GM23338 (cell line): Measurements from ENCODE around the gene GRK5. TPM values are rescaled to one million over a fixed set of nuclear protein-coding genes. Genes with fewer than 3 reads are reported as not detected.

Source experiments
- ATAC-seq: fragments of 200-7000 bp; cut with Tn5 transposase; 3 replicates; pipeline ENCODE4 v1.9.1; 2020
- DNase-seq: peaks from one replicate; pipeline ENCODE4 v3.0.0-alpha.2; 2015; ENCODE audit warnings: low spot score
- H2AFZ ChIP-seq: fragments of 200-600 bp; sonication (generic); 2 replicates; pipeline ENCODE4 v1.8.0; 2016; ENCODE audit warnings: antibody characterized with exemption, mild to moderate bottlenecking, moderate library complexity
- H3F3A ChIP-seq: fragments of 200-600 bp; sonication (generic); replicated peaks from 2 replicates; pipeline ENCODE4 v1.8.0; 2017; ENCODE audit warnings: antibody characterized with exemption, mixed run types, low read depth
- H3K27ac ChIP-seq: fragments of 200-600 bp; sonication (generic); 2 replicates; pipeline ENCODE4 v1.6.1; 2016; ENCODE audit warnings: low read depth
- H3K27me3 ChIP-seq: fragments of 200-600 bp; sonication (generic); 2 replicates; pipeline ENCODE4 v1.8.0; 2016; ENCODE audit warnings: mild to moderate bottlenecking, mixed run types, moderate library complexity; ENCODE audit not compliant: insufficient read depth
- H3K36me3 ChIP-seq: fragments of 200-600 bp; sonication (generic); 2 replicates; pipeline ENCODE4 v1.8.0; 2016; ENCODE audit warnings: mild to moderate bottlenecking; ENCODE audit not compliant: insufficient read depth
- H3K4me1 ChIP-seq: fragments of 200-600 bp; sonication (generic); 2 replicates; pipeline ENCODE4 v1.8.0; 2016; ENCODE audit warnings: mild to moderate bottlenecking, moderate library complexity; ENCODE audit not compliant: insufficient read depth
- H3K4me2 ChIP-seq: fragments of 200-600 bp; sonication (generic); 2 replicates; pipeline ENCODE4 v1.7.1; 2017; ENCODE audit warnings: mixed run types
- H3K4me3 ChIP-seq: fragments of 200-600 bp; sonication (generic); 2 replicates; pipeline ENCODE4 v1.6.1; 2016; ENCODE audit warnings: mixed run types
- H3K79me2 ChIP-seq: fragments of 200-600 bp; sonication (generic); replicated peaks from 2 replicates; pipeline ENCODE4 v1.8.0; 2017; ENCODE audit warnings: mild to moderate bottlenecking; ENCODE audit not compliant: insufficient read depth
- H3K9me2 ChIP-seq: fragments of 200-600 bp; sonication (generic); 2 replicates; pipeline ENCODE4 v1.8.0; 2017; ENCODE audit not compliant: insufficient read depth
- H4K20me1 ChIP-seq: fragments of 200-600 bp; sonication (generic); replicated peaks from 2 replicates; pipeline ENCODE4 v1.8.0; 2017; ENCODE audit warnings: mild to moderate bottlenecking; ENCODE audit not compliant: insufficient read depth
- H3K27ac Mint-ChIP-seq: 2 replicates; pipeline ENCODE4 v1.8.0; 2020; ENCODE audit warnings: inconsistent platforms, mild to moderate bottlenecking, moderate library complexity, mixed read lengths
- H3K27me3 Mint-ChIP-seq: 3 replicates; pipeline ENCODE4 v1.8.0; 2022; ENCODE audit warnings: low read depth, mild to moderate bottlenecking, moderate library complexity, mixed read lengths, inconsistent platforms; ENCODE audit not compliant: insufficient read depth, poor library complexity
- H3K36me3 Mint-ChIP-seq: 3 replicates; pipeline ENCODE4 v1.8.0; 2021; ENCODE audit warnings: low read depth, mild to moderate bottlenecking, inconsistent platforms, moderate library complexity, mixed read lengths
- H3K4me1 Mint-ChIP-seq: 3 replicates; pipeline ENCODE4 v1.8.0; 2020; ENCODE audit warnings: mild to moderate bottlenecking, inconsistent platforms, mixed read lengths
- H3K4me3 Mint-ChIP-seq: 3 replicates; pipeline ENCODE4 v1.8.0; 2021; ENCODE audit warnings: moderate library complexity, mild to moderate bottlenecking, inconsistent platforms, mixed read lengths
- H3K9me3 Mint-ChIP-seq: 3 replicates; pipeline ENCODE4 v1.8.0; 2020; ENCODE audit warnings: moderate library complexity, mild to moderate bottlenecking, inconsistent platforms, mixed read lengths
- CREB1 ChIP-seq: fragments of 250-450 bp; sonication (Bioruptor Pico); IDR thresholded peaks from 2 replicates; pipeline ENCODE4 v1.5.0; 2020; ENCODE audit warnings: low read depth, mild to moderate bottlenecking, moderate library complexity
- CTCF ChIP-seq, 2 experiments: fragments of 200-600 bp in 1 of 2; sonication (generic) in 1 of 2; conservative IDR thresholded peaks; 2 replicates each; pipeline versions ENCODE4 v1.5.1 to v1.6.1; 2016 to 2017; ENCODE audit warnings: antibody characterized with exemption in 2 of 2, low read depth in 2 of 2, mild to moderate bottlenecking in 2 of 2, moderate library complexity in 1 of 2
- ETS1 ChIP-seq: IDR thresholded peaks from 2 replicates; pipeline ENCODE4 v1.6.1; 2016; ENCODE audit warnings: antibody characterized with exemption
- EZH2 ChIP-seq: fragments of 200-600 bp; sonication (generic); IDR thresholded peaks from one replicate; pipeline ENCODE4 v1.8.0; 2017; ENCODE audit warnings: antibody characterized with exemption, mild to moderate bottlenecking, low read depth; ENCODE audit not compliant: unreplicated experiment
- EZH2phosphoT487 ChIP-seq: fragments of 200-600 bp; sonication (generic); IDR thresholded peaks from one replicate; pipeline ENCODE4 v1.8.1; 2018; ENCODE audit warnings: antibody characterized with exemption; ENCODE audit not compliant: unreplicated experiment
- JUNB ChIP-seq: IDR thresholded peaks from one replicate; pipeline ENCODE4 v1.6.1; 2016; ENCODE audit warnings: antibody characterized with exemption; ENCODE audit not compliant: unreplicated experiment
- NANOG ChIP-seq: IDR thresholded peaks from 2 replicates; pipeline ENCODE4 v1.6.1; 2016; ENCODE audit warnings: antibody characterized with exemption, borderline replicate concordance
- POLR2AphosphoS5 ChIP-seq: IDR thresholded peaks from 2 replicates; pipeline ENCODE4 v1.6.1; 2016; ENCODE audit warnings: antibody characterized with exemption, low read depth
- REST ChIP-seq: IDR thresholded peaks from one replicate; pipeline ENCODE4 v1.6.1; 2018; ENCODE audit warnings: antibody characterized with exemption; ENCODE audit not compliant: unreplicated experiment
- STAT1 ChIP-seq: IDR thresholded peaks from one replicate; pipeline ENCODE4 v1.6.1; 2016; ENCODE audit warnings: antibody characterized with exemption; ENCODE audit not compliant: unreplicated experiment
- ZNF114 ChIP-seq: fragments of 250-450 bp; sonication (Bioruptor Pico); IDR thresholded peaks from 2 replicates; pipeline ENCODE4 v1.5.0; 2020; ENCODE audit warnings: mild to moderate bottlenecking, moderate library complexity
- ZNF331 ChIP-seq: fragments of 250-450 bp; sonication (Bioruptor Pico); IDR thresholded peaks from 2 replicates; pipeline ENCODE4 v1.5.0; 2020; ENCODE audit warnings: low read depth, mild to moderate bottlenecking, moderate library complexity
- ZNF462 ChIP-seq: fragments of 250-450 bp; sonication (Bioruptor Pico); IDR thresholded peaks from 2 replicates; pipeline ENCODE4 v1.5.0; 2020; ENCODE audit warnings: mild to moderate bottlenecking, moderate library complexity
- polyA plus RNA-seq: library from polyadenylated mRNA; unstranded; fragments of >200 nt; fragmentation: Nextera tagmentation; extraction: Ambion mirVana; gene quantifications from 2 replicates; pipeline ENCODE4 v1.2.1, GENCODE V29; 2016
- total RNA-seq: library from RNA; depleted of rRNA; stranded (reverse); fragments of >200 nt; shearing (Covaris generic); gene quantifications from 2 replicates; pipeline ENCODE4 v1.2.3, GENCODE V29; 2014

GRK5 gene
- total and polyA plus RNA-seq, 2 experiments from 2014 or later = 0.53 to 2.0 TPM

DNA sequence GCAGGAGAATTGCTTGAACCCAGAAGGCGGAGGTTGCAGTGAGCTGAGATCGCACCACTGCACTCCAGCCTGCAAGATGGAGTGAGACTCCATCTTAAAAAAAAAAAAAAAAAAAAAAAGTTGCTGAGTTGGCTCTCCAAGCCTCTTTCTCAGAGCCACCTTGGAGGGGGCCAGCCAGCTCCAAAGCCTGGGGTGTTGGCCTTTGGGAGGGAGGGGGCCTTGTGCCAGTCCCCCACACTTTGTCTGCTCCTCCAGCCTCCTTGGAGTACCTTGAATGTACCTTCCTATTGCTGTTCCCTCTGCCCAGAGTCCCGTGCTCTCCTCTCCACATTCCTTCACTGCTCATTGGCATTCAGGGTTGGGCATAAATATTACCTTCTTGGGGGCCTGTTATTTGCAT is 62.4 kb downstream of the GRK5 start:
- Histone ChIP-seq H3K27me3 (no peaks in the 10 kb centered on the region), H3K9me2 (no peaks in the 10 kb centered on the region), H3K27ac (no peak overlapping the region), H3K79me2 (no peaks in the 10 kb centered on the region), H3K36me3 (no peaks in the 10 kb centered on the region), H3F3A (no peaks in the 10 kb centered on the region), H3K4me2 (no peak overlapping the region), H4K20me1 (no peaks in the 10 kb centered on the region), H3K4me1 (peaks cover 2% of the 10 kb centered on the region; the same call in 1 of the 2 replicates), H3K4me3 (no peak overlapping the region), H2AFZ (no peak overlapping the region)
- DNase-seq (no peak), ATAC-seq (no peak)
- no peak overlapping the region for H3K4me3 Mint-ChIP-seq
- peaks cover 13% of the 10 kb centered on the region for H3K4me1 Mint-ChIP-seq
- H3K27ac Mint-ChIP-seq = no peak overlapping the region
- TF ChIP-seq EZH2 = no peak
- TF ChIP-seq EZH2phosphoT487 = no peak
- TF ChIP-seq STAT1 = no peak
- no peak for TF ChIP-seq JUNB
- TF ChIP-seq NANOG = no peak
- no peak for TF ChIP-seq CREB1
- no peak for TF ChIP-seq ZNF114
- TF ChIP-seq ZNF331 = no peak
- TF ChIP-seq CTCF (conservative IDR thresholded peaks at IDR 0.05; ENCODE audit: low read depth in 2 of 2) = no peak
- TF ChIP-seq POLR2AphosphoS5 = no peak
- TF ChIP-seq ZNF462 (CRISPR knock-in tag) = no peak
- TF ChIP-seq REST = no peak
- TF ChIP-seq ETS1 = no peak
- no peaks in the 10 kb centered on the region for H3K36me3 Mint-ChIP-seq
- no peaks in the 10 kb centered on the region for H3K9me3 Mint-ChIP-seq
- peaks cover 8% of the 10 kb centered on the region for H3K27me3 Mint-ChIP-seq
